T-helper 9 cell (primary cell): ENCODE data around the gene MUC12.
A peak's percentile ranks its signal among the peaks of the same experiment; 100 is the strongest.
"Not testable (repeated sequence)": the region's sequence is repeated elsewhere in the genome, so short reads cannot be mapped to it uniquely, and the experiment has no call there.

Experiments used
- DNase-seq: peaks from one replicate; pipeline ENCODE4 v3.0.0-alpha.2; 2020

The MUC12 gene

DNA sequence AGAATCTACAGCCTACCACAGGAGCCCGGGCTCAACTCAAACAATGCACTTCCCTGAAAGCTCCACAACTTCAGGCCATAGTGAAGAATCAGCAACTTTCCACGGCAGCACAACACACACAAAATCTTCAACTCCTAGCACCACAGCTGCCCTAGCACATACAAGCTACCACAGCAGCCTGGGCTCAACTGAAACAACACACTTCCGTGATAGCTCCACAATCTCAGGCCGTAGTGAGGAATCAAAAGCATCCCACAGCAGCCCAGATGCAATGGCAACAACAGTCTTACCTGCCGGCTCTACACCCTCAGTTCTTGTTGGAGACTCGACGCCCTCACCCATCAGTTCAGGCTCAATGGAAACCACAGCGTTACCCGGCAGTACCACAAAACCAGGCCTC lies 22.3 kb downstream of the MUC12 start:
- DNase-seq = no peak

DNA sequence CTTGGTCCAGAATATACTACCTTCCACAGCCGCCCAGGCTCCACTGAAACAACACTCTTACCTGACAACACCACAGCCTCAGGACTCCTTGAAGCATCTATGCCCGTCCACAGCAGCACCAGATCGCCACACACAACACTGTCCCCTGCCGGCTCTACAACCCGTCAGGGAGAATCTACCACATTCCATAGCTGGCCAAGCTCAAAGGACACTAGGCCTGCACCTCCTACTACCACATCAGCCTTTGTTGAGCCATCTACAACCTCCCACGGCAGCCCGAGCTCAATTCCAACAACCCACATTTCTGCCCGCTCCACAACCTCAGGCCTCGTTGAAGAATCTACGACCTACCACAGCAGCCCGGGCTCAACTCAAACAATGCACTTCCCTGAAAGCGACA lies 22.9 kb downstream of the MUC12 start:
- not testable (repeated sequence) for DNase-seq

- DNase-seq = not testable (repeated sequence)
These were observed 25.3 kb downstream of the MUC12 start for GRCh38 chr7:100994671-100995070.

DNA sequence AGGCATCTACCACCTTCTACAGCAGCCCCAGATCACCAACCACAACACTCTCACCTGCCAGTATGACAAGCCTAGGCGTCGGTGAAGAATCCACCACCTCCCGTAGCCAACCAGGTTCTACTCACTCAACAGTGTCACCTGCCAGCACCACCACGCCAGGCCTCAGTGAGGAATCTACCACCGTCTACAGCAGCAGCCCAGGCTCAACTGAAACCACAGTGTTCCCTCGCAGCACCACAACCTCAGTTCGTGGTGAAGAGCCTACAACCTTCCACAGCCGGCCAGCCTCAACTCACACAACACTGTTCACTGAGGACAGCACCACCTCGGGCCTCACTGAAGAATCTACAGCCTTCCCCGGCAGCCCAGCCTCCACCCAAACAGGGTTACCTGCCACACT lies 29.2 kb downstream of the MUC12 start:
- DNase-seq = not testable (repeated sequence)

DNA sequence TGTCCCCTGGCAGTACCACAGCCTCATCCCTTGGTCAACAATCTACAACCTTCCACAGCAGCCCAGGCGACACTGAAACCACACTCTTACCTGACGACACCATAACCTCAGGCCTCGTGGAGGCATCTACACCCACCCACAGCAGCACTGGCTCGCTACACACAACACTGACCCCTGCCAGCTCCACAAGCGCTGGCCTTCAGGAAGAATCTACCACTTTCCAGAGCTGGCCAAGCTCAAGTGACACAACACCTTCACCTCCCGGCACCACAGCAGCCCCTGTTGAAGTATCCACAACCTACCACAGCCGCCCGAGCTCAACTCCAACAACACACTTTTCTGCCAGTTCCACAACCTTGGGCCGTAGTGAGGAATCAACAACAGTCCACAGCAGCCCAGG lies 30.0 kb downstream of the MUC12 start:
- DNase-seq = not testable (repeated sequence)

GRCh38 chr7:101000025-101000424 lies 30.7 kb downstream of the MUC12 start:
- DNase-seq = not testable (repeated sequence)

DNA sequence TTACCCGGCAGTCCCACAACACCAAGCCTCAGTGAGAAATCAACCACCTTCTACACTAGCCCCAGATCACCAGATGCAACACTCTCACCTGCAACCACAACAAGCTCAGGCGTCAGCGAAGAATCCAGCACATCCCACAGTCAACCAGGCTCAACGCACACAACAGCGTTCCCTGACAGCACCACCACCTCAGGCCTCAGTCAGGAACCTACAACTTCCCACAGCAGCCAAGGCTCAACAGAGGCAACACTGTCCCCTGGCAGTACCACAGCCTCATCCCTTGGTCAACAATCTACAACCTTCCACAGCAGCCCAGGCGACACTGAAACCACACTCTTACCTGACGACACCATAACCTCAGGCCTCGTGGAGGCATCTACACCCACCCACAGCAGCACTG lies 33.0 kb downstream of the MUC12 start:
- not testable (repeated sequence) for DNase-seq

- not testable (repeated sequence) for DNase-seq
These were observed 38.0 kb downstream of the MUC12 start for GRCh38 chr7:101007361-101007760.

DNA sequence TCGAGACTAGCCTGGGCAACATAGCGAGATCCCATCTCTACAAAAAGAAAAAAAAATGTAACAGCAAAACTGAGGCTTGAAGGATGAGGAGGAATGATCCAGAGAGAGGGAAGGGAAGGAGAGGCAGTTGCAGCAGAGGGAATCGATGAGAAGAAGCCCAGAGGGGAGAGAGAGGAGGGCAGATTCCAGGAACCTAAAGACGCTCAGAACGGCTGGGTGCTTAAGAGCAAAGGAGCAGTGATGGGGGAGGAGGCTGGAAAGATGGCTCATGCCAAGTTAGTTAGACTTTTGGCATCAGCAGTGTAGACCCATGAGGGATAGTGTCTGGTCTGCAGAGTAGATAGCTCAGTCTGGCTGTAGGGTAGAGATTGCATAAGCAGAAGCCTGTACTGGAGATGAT lies 40.3 kb downstream of the MUC12 start:
- no peak for DNase-seq

DNA sequence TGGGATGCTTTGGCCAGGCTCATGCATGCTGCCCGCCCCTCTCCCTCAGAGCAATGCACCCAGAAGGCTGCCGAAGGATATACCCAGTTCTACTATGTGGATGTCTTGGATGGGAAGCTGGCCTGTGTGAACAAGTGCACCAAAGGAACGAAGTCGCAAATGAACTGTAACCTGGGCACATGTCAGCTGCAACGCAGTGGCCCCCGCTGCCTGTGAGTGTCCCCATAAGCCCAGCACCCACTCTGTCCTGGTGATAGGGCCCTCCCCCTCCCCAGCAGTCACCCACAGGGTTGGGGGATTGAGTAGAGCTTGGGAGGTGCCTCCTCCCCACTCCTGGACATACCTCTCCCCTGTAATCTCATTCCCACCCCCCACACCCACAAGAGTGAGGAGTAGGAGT lies 43.6 kb downstream of the MUC12 start:
- DNase-seq = no peak

GRCh38 chr7:101015626-101016025 lies 46.3 kb downstream of the MUC12 start:
- no peak for DNase-seq

GRCh38 chr7:101017064-101017777 lies 47.9 kb downstream of the MUC12 start:
- peak; percentile 42 for DNase-seq

- no peak for DNase-seq
These were observed 49.2 kb downstream of the MUC12 start for GRCh38 chr7:101018271-101019167.

- DNase-seq = no peak
These were observed 51.1 kb downstream of the MUC12 start for GRCh38 chr7:101020444-101020843.

DNA sequence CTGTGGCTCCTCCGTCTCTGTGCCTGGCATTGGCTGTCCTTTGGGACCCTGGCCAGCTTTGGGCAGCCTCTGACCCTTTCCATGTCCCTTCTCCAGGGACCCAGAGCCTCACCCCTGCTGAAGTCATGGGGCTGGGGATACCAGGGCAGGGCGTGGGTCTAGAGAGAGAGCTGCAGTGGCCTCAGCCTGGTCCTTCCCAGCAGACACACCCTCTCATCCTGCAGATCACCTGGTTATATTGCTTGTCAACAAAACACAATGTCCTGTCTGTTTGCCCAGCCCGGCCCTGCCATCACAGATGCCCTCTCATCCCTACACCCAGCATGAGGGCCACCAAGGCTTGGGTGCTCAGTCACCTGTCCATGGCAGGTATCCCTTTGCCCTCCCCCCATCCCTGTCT lies 52.3 kb downstream of the MUC12 start:
- no peak for DNase-seq

DNA sequence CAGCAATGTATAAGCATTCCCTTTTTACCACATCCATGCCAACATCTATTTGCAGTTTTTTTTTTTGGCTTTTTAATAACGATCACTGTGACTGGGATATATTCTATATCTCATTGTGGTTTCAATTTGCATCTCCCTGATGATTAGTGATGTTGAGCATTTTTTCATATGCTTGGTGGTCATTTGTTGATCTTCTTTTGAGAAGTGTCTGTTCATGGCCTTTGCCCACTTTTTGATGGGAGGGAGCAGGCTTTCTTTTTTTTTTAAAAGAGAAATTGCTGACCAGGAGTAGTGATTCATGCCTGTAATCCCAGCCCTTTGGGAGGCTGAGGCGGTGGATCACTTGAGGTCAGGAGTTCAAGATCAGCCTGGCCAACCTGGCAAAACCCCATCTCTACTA lies 54.5 kb downstream of the MUC12 start:
- no peak for DNase-seq

GRCh38 chr7:101031082-101031481 lies 61.7 kb downstream of the MUC12 start:
- no peak for DNase-seq

DNA sequence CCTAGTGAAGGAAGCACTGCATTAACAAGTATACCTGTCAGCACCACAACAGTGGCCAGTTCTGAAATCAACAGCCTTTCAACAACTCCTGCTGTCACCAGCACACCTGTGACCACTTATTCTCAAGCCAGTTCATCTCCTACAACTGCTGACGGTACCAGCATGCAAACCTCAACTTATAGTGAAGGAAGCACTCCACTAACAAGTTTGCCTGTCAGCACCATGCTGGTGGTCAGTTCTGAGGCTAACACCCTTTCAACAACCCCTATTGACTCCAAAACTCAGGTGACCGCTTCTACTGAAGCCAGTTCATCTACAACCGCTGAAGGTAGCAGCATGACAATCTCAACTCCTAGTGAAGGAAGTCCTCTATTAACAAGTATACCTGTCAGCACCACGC lies 66.6 kb downstream of the MUC12 start:
- DNase-seq = no peak

DNA sequence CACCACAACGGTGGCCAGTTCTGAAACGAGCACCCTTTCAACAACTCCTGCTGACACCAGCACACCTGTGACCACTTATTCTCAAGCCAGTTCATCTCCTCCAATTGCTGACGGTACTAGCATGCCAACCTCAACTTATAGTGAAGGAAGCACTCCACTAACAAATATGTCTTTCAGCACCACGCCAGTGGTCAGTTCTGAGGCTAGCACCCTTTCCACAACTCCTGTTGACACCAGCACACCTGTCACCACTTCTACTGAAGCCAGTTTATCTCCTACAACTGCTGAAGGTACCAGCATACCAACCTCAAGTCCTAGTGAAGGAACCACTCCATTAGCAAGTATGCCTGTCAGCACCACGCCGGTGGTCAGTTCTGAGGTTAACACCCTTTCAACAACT lies 71.9 kb downstream of the MUC12 start:
- not testable (repeated sequence) for DNase-seq

- DNase-seq = peak; percentile 52
These were observed 89.0 kb downstream of the MUC12 start for GRCh38 chr7:101058355-101058754.

GRCh38 chr7:101059620-101059942 lies 90.2 kb downstream of the MUC12 start:
- DNase-seq = no peak

- DNase-seq = no peak
These were observed 91.6 kb downstream of the MUC12 start for GRCh38 chr7:101060992-101061391.

GRCh38 chr7:101064176-101064550 lies 94.8 kb downstream of the MUC12 start:
- not testable (repeated sequence) for DNase-seq

GRCh38 chr7:101065162-101065561 lies 95.8 kb downstream of the MUC12 start:
- not testable (repeated sequence) for DNase-seq
